ENCODE measurements around the gene TRPM8. TPM values are rescaled to one million over a fixed set of nuclear protein-coding genes. Genes with fewer than 3 reads are reported as not detected.

TRPM8 gene
- polyA plus RNA-seq, 2 of the 4 experiments (the other 2 are of a cell fraction): 0.25 to 0.97 TPM

DNA sequence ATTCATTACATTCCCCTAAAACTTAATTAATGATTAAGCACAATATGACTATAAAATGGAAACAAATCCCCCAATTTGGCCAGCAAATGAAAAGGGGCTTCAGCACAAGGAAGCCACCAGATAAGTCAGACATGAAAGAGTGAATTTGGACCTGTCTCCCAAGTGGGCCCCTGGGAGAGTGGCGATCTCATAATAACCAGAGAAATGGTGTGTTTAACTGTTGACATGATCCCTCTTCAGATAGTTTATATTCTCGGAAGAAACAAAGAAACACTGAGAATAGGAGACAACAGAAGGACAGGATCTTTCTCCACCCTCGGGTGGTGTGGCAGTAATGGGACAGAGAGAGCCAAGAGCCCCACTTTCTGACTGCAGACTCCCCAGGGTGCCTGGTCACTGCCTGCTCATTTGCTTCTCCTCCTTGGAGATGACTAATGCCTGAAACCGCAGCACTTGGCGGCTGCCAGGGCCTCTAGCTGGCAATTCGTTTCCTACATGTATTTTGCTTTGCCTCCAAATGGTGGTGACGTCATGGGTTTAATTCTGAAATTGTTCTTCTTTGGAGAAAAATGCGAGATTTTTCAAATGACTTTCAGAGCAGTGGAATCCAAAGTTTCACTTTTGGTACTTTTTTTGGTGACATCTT is 86.9 kb downstream of the TRPM8 start:
- no peaks in the 10 kb centered on the region for H3K9me3 ChIP-seq
- DNase-seq (ENCODE audit: low read depth in 1 of 2, low spot score in 1 of 2) (peak; percentile 71 to 79), ATAC-seq (peak; percentile 96 to 97), FAIRE-seq (peak; percentile 56)
- H3K4me3 ChIP-seq: no peak overlapping the region
- peaks cover 19% of the 10 kb centered on the region for H3K4me1 ChIP-seq
- peak overlapping the region; percentile 67 to 82 for H3K27ac ChIP-seq
- TF ChIP-seq, protein P1, sequence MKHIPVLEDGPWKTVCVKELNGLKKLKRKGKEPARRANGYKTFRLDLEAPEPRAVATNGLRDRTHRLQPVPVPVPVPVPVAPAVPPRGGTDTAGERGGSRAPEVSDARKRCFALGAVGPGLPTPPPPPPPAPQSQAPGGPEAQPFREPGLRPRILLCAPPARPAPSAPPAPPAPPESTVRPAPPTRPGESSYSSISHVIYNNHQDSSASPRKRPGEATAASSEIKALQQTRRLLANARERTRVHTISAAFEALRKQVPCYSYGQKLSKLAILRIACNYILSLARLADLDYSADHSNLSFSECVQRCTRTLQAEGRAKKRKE (CRISPR knock-in tag; IDR thresholded peaks at IDR 0.05; ENCODE audit: low read depth): no peak
- TF ChIP-seq ZC3H11A (IDR thresholded peaks at IDR 0.05) (no peak), HOXB13 (CRISPR knock-in tag; IDR thresholded peaks at IDR 0.05; ENCODE audit: low read depth) (no peak), ZFP36 (IDR thresholded peaks at IDR 0.05; ENCODE audit: borderline replicate concordance, partially characterized antibody) (no peak), TP53 (CRISPR knock-in tag; IDR thresholded peaks at IDR 0.05) (no peak), MYC (IDR thresholded peaks at IDR 0.05; ENCODE audit: borderline replicate concordance, low read length) (no peak), TFCP2L1 (CRISPR knock-in tag; IDR thresholded peaks at IDR 0.05) (no peak), CHD4 (IDR thresholded peaks at IDR 0.05; ENCODE audit: borderline replicate concordance) (no peak), POLR2A (IDR thresholded peaks at IDR 0.05; ENCODE audit: low read length) (no peak), FOXS1 (CRISPR knock-in tag; IDR thresholded peaks at IDR 0.05) (no peak), KDM1A (IDR thresholded peaks at IDR 0.05; ENCODE audit: low read depth) (no peak), RNF2 (IDR thresholded peaks at IDR 0.05; ENCODE audit: borderline replicate concordance, low read depth) (no peak), JUNB (IDR thresholded peaks at IDR 0.05) (peak; percentile 63), HDAC2 (IDR thresholded peaks at IDR 0.05) (no peak), RARB (CRISPR knock-in tag; IDR thresholded peaks at IDR 0.05) (no peak), FOSL2 (IDR thresholded peaks at IDR 0.05) (0 out of 2 replicates have a peak, but pooled peaks have one; percentile 15), FOSL2 (CRISPR knock-in tag; IDR thresholded peaks at IDR 0.05) (peak; percentile 89)
- TF ChIP-seq, protein P2, sequence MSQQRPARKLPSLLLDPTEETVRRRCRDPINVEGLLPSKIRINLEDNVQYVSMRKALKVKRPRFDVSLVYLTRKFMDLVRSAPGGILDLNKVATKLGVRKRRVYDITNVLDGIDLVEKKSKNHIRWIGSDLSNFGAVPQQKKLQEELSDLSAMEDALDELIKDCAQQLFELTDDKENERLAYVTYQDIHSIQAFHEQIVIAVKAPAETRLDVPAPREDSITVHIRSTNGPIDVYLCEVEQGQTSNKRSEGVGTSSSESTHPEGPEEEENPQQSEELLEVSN (IDR thresholded peaks at IDR 0.05; ENCODE audit: borderline replicate concordance, low read depth): no peak; the same call in 1 of the 2 replicates
- TF ChIP-seq, protein P3, sequence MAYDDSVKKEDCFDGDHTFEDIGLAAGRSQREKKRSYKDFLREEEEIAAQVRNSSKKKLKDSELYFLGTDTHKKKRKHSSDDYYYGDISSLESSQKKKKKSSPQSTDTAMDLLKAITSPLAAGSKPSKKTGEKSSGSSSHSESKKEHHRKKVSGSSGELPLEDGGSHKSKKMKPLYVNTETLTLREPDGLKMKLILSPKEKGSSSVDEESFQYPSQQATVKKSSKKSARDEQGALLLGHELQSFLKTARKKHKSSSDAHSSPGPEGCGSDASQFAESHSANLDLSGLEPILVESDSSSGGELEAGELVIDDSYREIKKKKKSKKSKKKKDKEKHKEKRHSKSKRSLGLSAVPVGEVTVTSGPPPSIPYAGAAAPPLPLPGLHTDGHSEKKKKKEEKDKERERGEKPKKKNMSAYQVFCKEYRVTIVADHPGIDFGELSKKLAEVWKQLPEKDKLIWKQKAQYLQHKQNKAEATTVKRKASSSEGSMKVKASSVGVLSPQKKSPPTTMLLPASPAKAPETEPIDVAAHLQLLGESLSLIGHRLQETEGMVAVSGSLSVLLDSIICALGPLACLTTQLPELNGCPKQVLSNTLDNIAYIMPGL (CRISPR knock-in tag; IDR thresholded peaks at IDR 0.05; ENCODE audit: borderline replicate concordance): no peak
- POLR2A ChIA-PET: interaction anchor here (0.6 kb wide), 1 partner anchor 72 kb away, joined by 3 read pairs; no protein-coding TSS in a partner anchor
- WGBS (ENCODE audit: missing lambda C conversion rate): 9% methylated on average over 8 of the region's 8 CpGs
- CTCF ChIA-PET: no interaction called here
- H3K4me2 ChIP-seq: peak overlapping the region; percentile 73

DNA sequence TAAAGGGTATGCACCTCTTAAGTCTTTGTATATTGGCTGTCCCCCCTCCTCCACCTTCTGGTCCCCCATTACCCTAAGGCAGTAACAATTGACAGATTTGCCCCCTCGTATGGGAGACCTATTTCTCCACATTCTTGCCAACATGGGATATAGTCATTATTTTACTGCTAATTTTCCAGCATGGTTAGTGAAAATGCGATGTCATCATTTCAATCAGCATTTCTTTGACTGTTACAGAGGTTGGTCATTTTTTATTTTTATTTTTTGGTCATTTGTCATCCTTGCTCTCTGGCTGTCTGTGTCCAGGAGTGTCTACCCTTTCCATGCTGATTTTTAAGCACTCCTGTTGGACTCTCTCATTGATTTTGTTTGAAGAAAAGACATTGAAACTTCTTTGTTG is 88.0 kb downstream of the TRPM8 start:
- TF ChIP-seq NR3C1 (IDR thresholded peaks at IDR 0.05): no peak
- peak; percentile 58 for TF ChIP-seq MAFK (IDR thresholded peaks at IDR 0.05; ENCODE audit: partially characterized antibody)
- WGBS (ENCODE audit: missing lambda C conversion rate): 93% methylated on average over 2 of the region's 2 CpGs
- ChIA-PET POLR2A (no interaction called here), CTCF (no interaction called here)
- Histone ChIP-seq H3K9me3 (no peaks in the 10 kb centered on the region), H3K4me2 (peak overlapping the region; percentile 73; the same call in 1 of the 3 replicates), H3K4me1 (peaks cover 19% of the 10 kb centered on the region), H3K27ac (peak overlapping the region; percentile 67 to 82; a peak in 4 of 6 replicates), H3K4me3 (no peak overlapping the region)
- no peak for ATAC-seq
- no peak for DNase-seq (ENCODE audit: low read depth in 1 of 2, low spot score in 1 of 2)
- no peak for FAIRE-seq

DNA sequence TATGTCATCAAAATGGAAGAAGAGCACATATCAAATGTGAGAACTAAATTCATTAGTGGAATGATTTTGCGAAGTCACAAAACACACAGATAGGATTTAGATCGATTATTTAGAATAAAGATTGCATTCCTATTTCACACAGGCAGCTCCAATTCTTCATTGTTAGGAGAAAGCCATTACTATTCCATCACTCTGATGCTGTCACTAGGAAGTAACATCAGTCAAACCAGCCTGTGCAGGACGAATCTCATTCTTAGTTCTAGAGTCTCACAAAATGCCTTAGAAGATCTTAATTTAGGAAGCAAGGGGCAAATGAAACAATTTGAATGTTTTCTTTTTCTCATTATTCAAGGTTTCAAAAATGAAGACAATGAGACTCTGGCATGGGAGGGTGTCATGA is 89.3 kb downstream of the TRPM8 start:
- ChIA-PET CTCF (interaction anchor here (1.0 to 1.3 kb wide), 2 partner anchors 29 to 31 kb away, joined by 3 to 4 read pairs; no protein-coding TSS in a partner anchor), POLR2A (no interaction called here)
- no peak for DNase-seq (ENCODE audit: low read depth in 1 of 2, low spot score in 1 of 2)
- TF ChIP-seq, protein P4, sequence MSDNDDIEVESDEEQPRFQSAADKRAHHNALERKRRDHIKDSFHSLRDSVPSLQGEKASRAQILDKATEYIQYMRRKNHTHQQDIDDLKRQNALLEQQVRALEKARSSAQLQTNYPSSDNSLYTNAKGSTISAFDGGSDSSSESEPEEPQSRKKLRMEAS (IDR thresholded peaks at IDR 0.05): no peak
- TF ChIP-seq CHD2 (IDR thresholded peaks at IDR 0.05; ENCODE audit: low read length, partially characterized antibody): no peak
- TF ChIP-seq, protein P5, sequence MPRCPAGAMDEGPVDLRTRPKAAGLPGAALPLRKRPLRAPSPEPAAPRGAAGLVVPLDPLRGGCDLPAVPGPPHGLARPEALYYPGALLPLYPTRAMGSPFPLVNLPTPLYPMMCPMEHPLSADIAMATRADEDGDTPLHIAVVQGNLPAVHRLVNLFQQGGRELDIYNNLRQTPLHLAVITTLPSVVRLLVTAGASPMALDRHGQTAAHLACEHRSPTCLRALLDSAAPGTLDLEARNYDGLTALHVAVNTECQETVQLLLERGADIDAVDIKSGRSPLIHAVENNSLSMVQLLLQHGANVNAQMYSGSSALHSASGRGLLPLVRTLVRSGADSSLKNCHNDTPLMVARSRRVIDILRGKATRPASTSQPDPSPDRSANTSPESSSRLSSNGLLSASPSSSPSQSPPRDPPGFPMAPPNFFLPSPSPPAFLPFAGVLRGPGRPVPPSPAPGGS (IDR thresholded peaks at IDR 0.05): no peak
- TF ChIP-seq HDAC2 (IDR thresholded peaks at IDR 0.05): no peak
- TF ChIP-seq, protein P6, sequence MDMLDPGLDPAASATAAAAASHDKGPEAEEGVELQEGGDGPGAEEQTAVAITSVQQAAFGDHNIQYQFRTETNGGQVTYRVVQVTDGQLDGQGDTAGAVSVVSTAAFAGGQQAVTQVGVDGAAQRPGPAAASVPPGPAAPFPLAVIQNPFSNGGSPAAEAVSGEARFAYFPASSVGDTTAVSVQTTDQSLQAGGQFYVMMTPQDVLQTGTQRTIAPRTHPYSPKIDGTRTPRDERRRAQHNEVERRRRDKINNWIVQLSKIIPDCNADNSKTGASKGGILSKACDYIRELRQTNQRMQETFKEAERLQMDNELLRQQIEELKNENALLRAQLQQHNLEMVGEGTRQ (IDR thresholded peaks at IDR 0.05): no peak
- FAIRE-seq: no peak
- H3K9me3 ChIP-seq: peaks cover 8% of the 10 kb centered on the region; the same call in 1 of the 3 replicates
- 72% methylated on average over 3 of the region's 3 CpGs for WGBS (ENCODE audit: missing lambda C conversion rate)
- H3K27ac ChIP-seq: no peak overlapping the region
- H3K4me3 ChIP-seq: no peak overlapping the region
- peaks cover 19% of the 10 kb centered on the region for H3K4me1 ChIP-seq
- H3K4me2 ChIP-seq: no peak overlapping the region
- no peak for ATAC-seq
